ENCODE results near the gene CHD6.

The CHD6 gene

DNA sequence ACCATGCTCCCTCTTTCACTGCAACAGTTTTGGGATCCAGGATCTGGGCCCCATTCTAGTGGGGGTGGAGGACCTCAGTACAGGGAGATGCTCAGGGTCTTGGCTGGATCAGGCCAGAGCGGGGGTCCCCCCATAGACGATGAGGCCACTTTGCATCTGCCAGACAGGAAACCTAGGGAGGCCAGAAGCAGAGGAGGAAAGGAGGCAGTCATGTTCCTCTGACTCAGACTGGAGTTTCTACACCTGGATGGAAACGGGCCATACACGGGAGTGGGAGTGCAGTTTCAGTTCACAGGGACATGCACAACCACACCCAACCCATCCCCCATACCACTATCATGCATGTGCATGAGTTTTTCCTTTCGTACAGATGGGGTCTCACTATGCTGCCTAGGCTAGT is 248.0 kb downstream of the CHD6 start:
- no peak overlapping the region for H2AFZ ChIP-seq (ENCODE audit: low read depth, low read length)
- H3K4me1 ChIP-seq (ENCODE audit: insufficient read depth, low read length): peaks cover 3% of the 10 kb centered on the region
- H3K36me3 ChIP-seq (ENCODE audit: insufficient read depth, low read length): no peaks in the 10 kb centered on the region
- peaks cover 10% of the 10 kb centered on the region for H3K27me3 ChIP-seq (ENCODE audit: insufficient read depth, low read length)
- peaks cover 6% of the 10 kb centered on the region for H3K9me3 ChIP-seq (ENCODE audit: low read length)
- H3K4me3 ChIP-seq (ENCODE audit: low read length): no peak overlapping the region

DNA sequence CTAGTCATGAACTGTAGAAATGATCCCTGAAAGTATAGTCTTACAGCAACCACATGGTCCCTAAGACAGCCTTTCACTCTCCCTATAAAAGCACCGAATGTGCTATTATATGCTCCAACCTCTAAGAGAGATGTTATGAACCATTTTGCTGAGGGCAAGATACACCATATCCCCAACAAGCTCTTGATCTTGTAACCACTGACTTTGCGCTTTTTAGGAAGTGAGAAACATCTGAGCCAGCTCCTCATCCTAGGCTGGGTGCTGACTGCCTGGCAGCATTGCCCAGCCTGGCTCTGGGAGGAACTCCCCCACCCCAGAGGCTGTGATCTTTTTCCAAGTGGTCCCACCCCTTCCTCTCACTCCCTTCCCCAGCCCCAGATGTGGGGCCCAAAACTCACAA is 248.5 kb downstream of the CHD6 start:
- Histone ChIP-seq H2AFZ (ENCODE audit: low read depth, low read length) (no peak overlapping the region), H3K9me3 (ENCODE audit: low read length) (peaks cover 6% of the 10 kb centered on the region), H3K27me3 (ENCODE audit: insufficient read depth, low read length) (peaks cover 10% of the 10 kb centered on the region), H3K4me3 (ENCODE audit: low read length) (no peak overlapping the region), H3K36me3 (ENCODE audit: insufficient read depth, low read length) (no peaks in the 10 kb centered on the region), H3K4me1 (ENCODE audit: insufficient read depth, low read length) (peaks cover 3% of the 10 kb centered on the region)

DNA sequence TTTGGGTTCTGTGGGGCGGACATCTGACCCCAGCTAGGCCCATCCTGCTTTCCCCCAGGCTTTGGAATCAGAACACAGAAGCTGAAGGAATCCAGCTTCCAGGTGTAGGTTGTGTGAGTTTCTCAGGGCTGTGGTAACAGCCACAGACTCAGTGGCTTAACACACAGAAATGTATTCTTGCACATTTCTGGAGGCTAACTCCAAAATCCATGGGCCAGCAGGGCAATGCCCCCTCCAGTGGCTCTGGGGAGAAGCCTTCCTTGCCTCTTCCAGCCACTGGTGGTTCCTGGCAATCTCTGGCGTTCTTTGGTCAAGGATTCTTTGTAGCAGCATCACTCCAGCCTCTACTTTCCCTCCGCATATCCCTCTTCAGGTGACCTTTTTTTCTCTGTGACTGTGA is 250.2 kb downstream of the CHD6 start:
- H3K27me3 ChIP-seq (ENCODE audit: insufficient read depth, low read length): peaks cover 10% of the 10 kb centered on the region
- H3K9me3 ChIP-seq (ENCODE audit: low read length): peaks cover 6% of the 10 kb centered on the region
- no peak overlapping the region for H3K4me3 ChIP-seq (ENCODE audit: low read length)
- no peaks in the 10 kb centered on the region for H3K36me3 ChIP-seq (ENCODE audit: insufficient read depth, low read length)
- no peak overlapping the region for H2AFZ ChIP-seq (ENCODE audit: low read depth, low read length)
- no peaks in the 10 kb centered on the region for H3K4me1 ChIP-seq (ENCODE audit: insufficient read depth, low read length)

DNA sequence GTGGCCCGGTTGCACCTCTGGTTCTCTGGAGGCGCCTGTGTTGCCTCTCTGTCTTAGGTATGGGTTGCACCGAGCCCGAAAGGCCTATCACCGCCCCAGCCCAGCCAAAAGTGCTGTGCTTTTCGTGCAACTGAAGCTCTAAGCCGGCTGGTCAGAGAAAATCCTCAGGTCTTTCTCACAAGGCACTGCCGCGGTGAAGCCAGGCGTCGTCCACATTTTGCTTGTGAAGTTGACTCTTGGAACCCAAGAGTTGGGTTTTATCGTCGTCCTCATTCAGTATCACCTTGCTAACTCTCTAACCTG is 250.8 kb downstream of the CHD6 start:
- no peaks in the 10 kb centered on the region for H3K4me1 ChIP-seq (ENCODE audit: insufficient read depth, low read length)
- H3K27me3 ChIP-seq (ENCODE audit: insufficient read depth, low read length): peaks cover 10% of the 10 kb centered on the region
- H3K4me3 ChIP-seq (ENCODE audit: low read length): peak overlapping the region; percentile 41
- peak overlapping the region; percentile 87 for H2AFZ ChIP-seq (ENCODE audit: low read depth, low read length)
- peaks cover 6% of the 10 kb centered on the region for H3K9me3 ChIP-seq (ENCODE audit: low read length)
- H3K36me3 ChIP-seq (ENCODE audit: insufficient read depth, low read length): no peaks in the 10 kb centered on the region

DNA sequence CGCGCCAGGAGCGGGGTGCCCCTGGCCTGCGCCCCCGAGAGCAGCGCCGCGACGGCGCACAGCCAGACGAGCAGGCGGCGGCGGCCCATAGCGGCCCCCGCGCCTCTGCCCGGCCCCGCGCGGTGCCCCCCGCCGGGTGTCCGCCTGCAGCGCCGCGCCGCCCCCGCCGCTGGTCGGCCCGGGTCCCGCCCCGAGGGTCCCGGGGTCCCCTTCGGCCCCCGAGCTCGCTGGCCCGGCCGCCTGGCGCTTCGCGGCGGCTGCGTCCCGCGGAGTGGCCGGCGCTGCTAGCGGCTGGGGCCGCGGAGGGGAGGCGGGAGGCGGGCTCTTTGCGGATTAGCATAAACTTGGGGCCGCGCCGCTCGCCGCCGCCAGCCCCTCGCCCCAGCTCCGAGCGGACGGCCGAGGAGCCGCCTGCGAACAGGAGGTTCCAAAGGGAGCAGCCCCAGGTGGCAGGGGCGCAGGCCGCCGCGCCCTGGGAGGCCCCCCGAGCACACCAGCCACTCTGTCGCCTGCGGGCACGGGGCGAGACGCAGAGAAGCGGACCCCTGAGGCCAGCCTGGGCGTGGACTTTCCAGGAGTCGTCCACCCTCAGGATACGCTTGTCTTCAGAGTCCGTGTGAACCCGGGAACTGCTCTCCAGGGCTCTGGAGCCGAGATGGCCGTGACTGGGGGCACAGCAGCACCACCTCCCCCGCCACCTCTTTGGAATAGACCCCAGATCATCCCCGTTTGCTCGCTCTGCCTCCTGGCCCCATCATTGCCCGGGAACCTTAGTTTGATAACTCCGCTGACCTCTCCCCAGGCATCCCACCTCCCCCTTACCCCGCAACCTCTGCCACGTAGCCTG is 251.4 kb downstream of the CHD6 start, which contains the start of gene EMILIN3:
TSS of gene EMILIN3 (minus strand) at position 273 of the 847 bp plus-strand sequence. CDS start at position 89, 184 bp downstream.
- Histone ChIP-seq H3K4me3 (ENCODE audit: low read length) (peak within 1 kb of the TSS; percentile 41), H3K36me3 (ENCODE audit: insufficient read depth, low read length) (no peaks in the 10 kb centered on the region), H3K27me3 (ENCODE audit: insufficient read depth, low read length) (peaks cover 10% of the 10 kb centered on the region), H3K9me3 (ENCODE audit: low read length) (peaks cover 6% of the 10 kb centered on the region), H3K4me1 (ENCODE audit: insufficient read depth, low read length) (no peaks in the 10 kb centered on the region), H2AFZ (ENCODE audit: low read depth, low read length) (peak within 1 kb of the TSS; percentile 87)

DNA sequence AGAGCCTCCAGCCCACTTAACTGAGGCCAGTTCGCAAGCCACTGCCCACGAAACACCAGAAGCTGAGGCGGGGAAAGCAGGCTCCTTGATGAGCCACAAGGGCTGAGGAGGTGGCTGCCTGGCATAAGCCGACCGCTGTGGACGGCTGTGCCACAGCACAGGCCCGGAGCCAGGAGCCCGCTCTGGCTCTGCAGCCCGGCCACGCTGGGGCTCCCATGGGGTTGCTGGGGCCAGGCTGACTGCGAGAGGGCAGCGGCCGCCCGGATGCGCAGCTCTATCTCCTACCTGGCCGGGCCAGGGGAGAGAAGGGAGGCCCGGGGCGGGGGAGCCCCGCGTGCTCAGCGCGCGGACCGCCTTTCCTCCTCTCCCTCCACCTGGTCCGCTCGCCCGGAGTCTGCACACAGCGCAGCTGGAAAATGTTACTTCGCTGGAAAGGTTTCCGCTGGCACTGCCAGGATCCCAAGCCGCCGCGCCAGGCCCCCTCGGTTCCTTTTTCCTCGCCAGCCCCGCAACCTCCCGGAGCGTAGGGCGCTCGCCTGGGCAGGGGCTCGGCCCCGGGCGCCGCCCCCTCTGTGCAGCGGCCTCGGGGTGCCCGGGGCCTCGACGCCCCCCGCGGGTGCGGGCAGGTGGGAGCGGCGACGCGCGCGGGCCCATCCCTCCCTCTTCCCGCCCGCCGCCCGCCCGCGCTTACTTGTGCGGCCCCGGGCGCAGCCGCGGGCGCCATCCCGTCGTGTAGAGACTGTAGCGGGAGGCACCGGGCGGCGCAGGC is 252.2 kb downstream of the CHD6 start:
- no peaks in the 10 kb centered on the region for H3K4me1 ChIP-seq (ENCODE audit: insufficient read depth, low read length)
- H3K36me3 ChIP-seq (ENCODE audit: insufficient read depth, low read length): no peaks in the 10 kb centered on the region
- H3K27me3 ChIP-seq (ENCODE audit: insufficient read depth, low read length): peaks cover 10% of the 10 kb centered on the region
- peak overlapping the region; percentile 41 for H3K4me3 ChIP-seq (ENCODE audit: low read length)
- H2AFZ ChIP-seq (ENCODE audit: low read depth, low read length): no peak overlapping the region
- peaks cover 6% of the 10 kb centered on the region for H3K9me3 ChIP-seq (ENCODE audit: low read length)

DNA sequence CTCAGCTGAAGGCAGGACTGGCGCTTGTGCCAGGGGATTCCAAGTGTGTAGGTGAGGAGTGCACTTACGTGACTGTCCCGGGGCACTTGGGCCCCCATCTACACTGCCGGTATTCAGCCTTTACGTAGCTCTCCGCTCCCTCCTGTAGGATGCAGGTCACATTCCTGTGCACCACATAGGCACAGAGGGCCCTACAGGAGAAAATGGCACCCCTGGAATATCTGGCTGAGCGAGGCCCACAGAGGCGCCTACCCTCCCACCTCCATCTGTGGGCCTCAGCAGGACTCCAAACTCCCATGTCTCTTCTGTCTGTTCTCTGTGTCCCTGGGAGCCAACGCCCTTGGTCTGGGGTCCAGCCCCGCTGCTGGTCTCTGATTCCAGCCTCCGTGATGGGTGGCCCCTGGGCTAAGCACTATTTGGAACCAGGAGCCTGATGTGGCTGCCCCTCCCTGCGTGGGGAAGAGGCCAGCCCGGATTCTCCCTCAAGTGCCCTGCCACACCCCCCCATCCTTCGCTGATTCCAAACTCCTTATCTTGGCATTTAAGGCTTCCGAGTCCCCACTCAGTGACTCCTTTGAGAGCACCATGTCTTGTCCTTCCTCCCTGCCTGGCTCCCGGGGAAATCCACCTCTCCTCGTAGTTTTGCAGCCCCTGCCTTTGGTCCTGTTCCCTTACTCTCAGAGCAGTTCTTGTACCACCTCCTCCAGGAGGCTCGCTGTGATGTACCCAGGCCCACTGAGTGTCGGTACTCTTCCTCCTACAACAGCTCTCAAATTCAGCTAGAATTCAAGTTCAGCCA is 253.0 kb downstream of the CHD6 start:
- Histone ChIP-seq H3K4me1 (ENCODE audit: insufficient read depth, low read length) (no peaks in the 10 kb centered on the region), H3K9me3 (ENCODE audit: low read length) (peaks cover 6% of the 10 kb centered on the region), H2AFZ (ENCODE audit: low read depth, low read length) (no peak overlapping the region), H3K4me3 (ENCODE audit: low read length) (no peak overlapping the region), H3K36me3 (ENCODE audit: insufficient read depth, low read length) (no peaks in the 10 kb centered on the region), H3K27me3 (ENCODE audit: insufficient read depth, low read length) (peaks cover 10% of the 10 kb centered on the region)

DNA sequence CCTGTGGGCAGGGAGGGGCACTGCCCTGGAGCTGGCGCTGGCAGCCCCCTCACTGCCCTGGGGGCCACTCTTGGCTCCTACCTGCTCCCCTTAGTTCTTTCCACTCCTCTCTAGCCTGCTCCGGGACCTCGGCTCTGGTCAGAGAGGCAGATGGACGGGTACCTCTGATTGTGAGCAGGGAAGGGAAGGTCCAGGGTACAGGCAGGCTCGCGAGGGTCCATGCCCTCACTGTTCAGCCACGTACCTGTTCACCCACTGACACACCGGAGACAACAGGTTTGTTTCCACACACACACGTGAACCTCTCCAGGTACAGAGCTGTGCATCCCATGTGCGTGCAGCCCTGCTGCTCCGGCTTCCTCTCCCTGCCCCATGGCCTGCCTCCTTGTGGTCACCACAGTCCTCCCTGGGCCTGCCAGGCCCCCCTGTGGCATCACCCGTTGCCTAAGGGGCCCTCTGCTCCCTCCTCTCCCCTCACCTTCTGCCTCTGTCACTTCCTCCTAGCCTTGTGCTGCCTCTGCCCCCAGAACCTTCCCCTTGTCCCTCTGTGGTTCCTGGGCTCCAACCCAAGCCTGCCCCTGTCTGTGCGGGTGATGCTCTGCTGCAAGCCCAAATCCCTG is 253.8 kb downstream of the CHD6 start:
- Histone ChIP-seq H3K4me1 (ENCODE audit: insufficient read depth, low read length) (no peaks in the 10 kb centered on the region), H3K36me3 (ENCODE audit: insufficient read depth, low read length) (no peaks in the 10 kb centered on the region), H3K27me3 (ENCODE audit: insufficient read depth, low read length) (peaks cover 10% of the 10 kb centered on the region), H3K4me3 (ENCODE audit: low read length) (no peak overlapping the region), H3K9me3 (ENCODE audit: low read length) (peaks cover 6% of the 10 kb centered on the region), H2AFZ (ENCODE audit: low read depth, low read length) (no peak overlapping the region)

DNA sequence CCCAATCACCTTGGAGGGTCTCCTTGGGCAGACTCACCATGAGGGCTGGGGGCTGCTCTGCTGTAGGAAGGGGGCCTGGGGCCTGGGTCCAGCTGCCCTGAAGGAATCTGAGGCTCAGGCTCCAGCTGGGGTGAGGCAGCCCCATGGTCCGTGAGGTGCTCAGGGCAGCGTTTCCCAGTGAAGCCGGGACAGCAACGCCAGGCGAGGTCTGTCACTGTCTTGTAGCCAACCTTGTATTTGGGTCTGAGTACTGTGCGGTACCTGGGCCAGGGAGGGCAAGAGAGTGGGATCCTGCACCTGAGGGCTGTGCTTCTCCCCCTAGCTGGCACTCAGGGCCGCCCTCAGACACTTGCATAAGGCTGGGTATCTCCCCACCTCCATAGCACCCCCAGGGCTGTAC is 254.6 kb downstream of the CHD6 start:
- no peaks in the 10 kb centered on the region for H3K36me3 ChIP-seq (ENCODE audit: insufficient read depth, low read length)

DNA sequence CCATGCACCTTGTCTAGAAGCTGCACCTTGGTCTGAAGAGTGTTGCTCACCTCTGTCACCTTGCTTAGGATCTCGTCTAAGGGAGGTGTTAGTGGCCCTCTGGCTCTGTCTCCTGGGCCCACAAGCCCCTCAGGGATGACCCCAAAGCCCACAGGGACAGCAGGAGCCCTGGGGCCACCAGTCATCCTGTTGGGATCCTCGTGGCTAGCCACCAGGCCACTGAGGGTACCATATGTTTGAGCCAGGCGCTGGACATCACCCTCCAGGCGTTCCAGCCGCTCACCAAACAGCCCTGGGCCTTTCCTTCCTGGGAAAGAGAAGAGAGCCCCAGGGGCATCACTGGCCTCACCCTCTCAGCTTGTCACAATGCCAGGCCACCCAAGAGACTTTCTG is 255.4 kb downstream of the CHD6 start:
- H3K4me1 ChIP-seq (ENCODE audit: insufficient read depth, low read length): no peaks in the 10 kb centered on the region
- peaks cover 9% of the 10 kb centered on the region for H3K27me3 ChIP-seq (ENCODE audit: insufficient read depth, low read length)
- no peaks in the 10 kb centered on the region for H3K36me3 ChIP-seq (ENCODE audit: insufficient read depth, low read length)
- H3K9me3 ChIP-seq (ENCODE audit: low read length): peaks cover 5% of the 10 kb centered on the region
- H2AFZ ChIP-seq (ENCODE audit: low read depth, low read length): no peak overlapping the region
- no peak overlapping the region for H3K4me3 ChIP-seq (ENCODE audit: low read length)

More for the DNA sequence above, 254.6 kb downstream of the CHD6 start:
- Histone ChIP-seq H2AFZ (ENCODE audit: low read depth, low read length) (no peak overlapping the region), H3K9me3 (ENCODE audit: low read length) (peaks cover 6% of the 10 kb centered on the region), H3K4me1 (ENCODE audit: insufficient read depth, low read length) (no peaks in the 10 kb centered on the region), H3K4me3 (ENCODE audit: low read length) (no peak overlapping the region), H3K27me3 (ENCODE audit: insufficient read depth, low read length) (peaks cover 10% of the 10 kb centered on the region)

DNA sequence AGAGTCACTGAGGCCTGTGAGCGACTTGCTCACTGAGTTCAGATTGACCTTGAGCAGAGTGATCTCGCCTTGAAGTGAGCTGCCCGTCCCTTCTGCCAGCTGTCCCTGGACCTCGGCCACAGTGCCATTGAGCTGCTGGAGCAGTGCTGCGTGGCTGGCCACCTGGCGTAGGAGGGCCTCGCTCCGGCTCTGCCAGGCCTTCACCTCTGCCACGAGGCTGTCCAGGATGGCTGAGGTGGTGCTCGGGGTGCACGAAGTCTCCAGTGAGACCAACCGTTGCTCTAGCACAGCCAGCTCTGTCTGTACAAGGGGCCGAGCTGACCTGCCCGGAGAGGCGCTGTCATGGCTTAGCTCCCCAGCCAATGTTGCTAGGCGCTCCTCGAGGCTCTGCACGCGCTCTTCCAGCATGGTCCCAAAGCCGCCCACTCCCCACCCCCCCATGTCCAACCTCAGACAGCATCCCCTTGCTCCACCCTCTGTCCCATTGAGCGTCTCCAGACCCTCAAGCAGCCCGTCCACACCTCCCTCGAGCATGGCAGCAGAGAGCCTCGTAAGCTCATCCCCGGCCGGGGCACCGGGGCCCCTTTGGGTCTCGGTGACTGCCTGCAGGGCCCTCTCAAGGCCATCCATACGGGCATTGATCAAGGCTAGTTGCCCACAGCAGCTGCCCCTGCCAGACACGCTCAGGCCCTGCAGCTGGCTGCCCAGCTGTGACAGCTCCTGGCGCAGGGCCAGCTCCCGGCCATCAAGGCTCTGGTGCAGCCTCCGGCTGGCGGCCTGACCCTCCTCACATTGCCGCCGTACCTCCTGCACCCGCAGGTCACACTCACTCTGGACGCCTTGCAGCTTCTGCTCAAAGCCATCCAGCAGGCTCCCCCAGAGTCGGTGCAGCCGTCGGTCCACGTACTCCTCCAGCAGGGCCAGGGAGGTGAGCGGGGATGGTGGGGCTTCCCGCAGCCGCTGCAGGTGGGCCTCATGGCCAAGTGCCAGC is 256.1 kb downstream of the CHD6 start:
- peaks cover 2% of the 10 kb centered on the region for H3K27me3 ChIP-seq (ENCODE audit: insufficient read depth, low read length)
- H3K4me1 ChIP-seq (ENCODE audit: insufficient read depth, low read length): no peaks in the 10 kb centered on the region
- H3K9me3 ChIP-seq (ENCODE audit: low read length): no peaks in the 10 kb centered on the region
- H3K36me3 ChIP-seq (ENCODE audit: insufficient read depth, low read length): no peaks in the 10 kb centered on the region
- no peak overlapping the region for H3K4me3 ChIP-seq (ENCODE audit: low read length)
- H2AFZ ChIP-seq (ENCODE audit: low read depth, low read length): no peak overlapping the region

All from neuron (in vitro differentiated cells).